KMS-11 (cell line): ENCODE data around the gene PIAS4.

Experiments used
- H2AFZ ChIP-seq: fragments of 200-600 bp; sonication (generic); 2 replicates; pipeline ENCODE4 v1.6.1; 2016; ENCODE audit warnings: antibody characterized with exemption, mixed run types, low read depth
- H3K27ac ChIP-seq: fragments of 200-600 bp; sonication (generic); 2 replicates; pipeline ENCODE4 v1.6.1; 2016; ENCODE audit warnings: mild to moderate bottlenecking, mixed run types
- H3K27me3 ChIP-seq: fragments of 200-600 bp; sonication (generic); 2 replicates; pipeline ENCODE4 v1.6.1; 2017; ENCODE audit warnings: mild to moderate bottlenecking, low read depth, mixed run types, moderate library complexity; ENCODE audit not compliant: insufficient read depth
- H3K36me3 ChIP-seq: fragments of 200-600 bp; sonication (generic); 2 replicates; pipeline ENCODE4 v1.6.1; 2017; ENCODE audit warnings: mild to moderate bottlenecking, mixed run types; ENCODE audit not compliant: insufficient read depth
- H3K4me1 ChIP-seq: fragments of 200-600 bp; sonication (generic); 2 replicates; pipeline ENCODE4 v1.6.1; 2016; ENCODE audit warnings: mild to moderate bottlenecking, low read depth, mixed run types; ENCODE audit not compliant: poor library complexity, severe bottlenecking
- H3K4me2 ChIP-seq: fragments of 200-600 bp; sonication (generic); 2 replicates; pipeline ENCODE4 v1.7.0; 2016; ENCODE audit warnings: mild to moderate bottlenecking, mixed run types
- H3K4me3 ChIP-seq: fragments of 200-600 bp; sonication (generic); IDR thresholded peaks from 2 replicates; pipeline ENCODE4 v1.6.1; 2017; ENCODE audit warnings: low read depth, low read length, mixed read lengths; ENCODE audit not compliant: insufficient read depth
- H3K79me2 ChIP-seq: fragments of 200-600 bp; sonication (generic); 2 replicates; pipeline ENCODE4 v1.6.1; 2016; ENCODE audit warnings: low read depth, mixed run types; ENCODE audit not compliant: insufficient read depth
- H3K9ac ChIP-seq: fragments of 200-600 bp; sonication (generic); 2 replicates; pipeline ENCODE4 v1.6.1; 2016; ENCODE audit warnings: mild to moderate bottlenecking, mixed run types
- H4K20me1 ChIP-seq: fragments of 200-600 bp; sonication (generic); 2 replicates; pipeline ENCODE4 v1.6.1; 2016; ENCODE audit warnings: mild to moderate bottlenecking, mixed run types; ENCODE audit not compliant: insufficient read depth
- TF ChIP-seq, protein P1 (sequence below): fragments of 200-600 bp; sonication (generic); conservative IDR thresholded peaks from 2 replicates; pipeline ENCODE4 v1.6.1; 2017; ENCODE audit warnings: low read depth, mild to moderate bottlenecking, antibody characterized with exemption, low read length, moderate library complexity, mixed read lengths

PIAS4 gene

DNA sequence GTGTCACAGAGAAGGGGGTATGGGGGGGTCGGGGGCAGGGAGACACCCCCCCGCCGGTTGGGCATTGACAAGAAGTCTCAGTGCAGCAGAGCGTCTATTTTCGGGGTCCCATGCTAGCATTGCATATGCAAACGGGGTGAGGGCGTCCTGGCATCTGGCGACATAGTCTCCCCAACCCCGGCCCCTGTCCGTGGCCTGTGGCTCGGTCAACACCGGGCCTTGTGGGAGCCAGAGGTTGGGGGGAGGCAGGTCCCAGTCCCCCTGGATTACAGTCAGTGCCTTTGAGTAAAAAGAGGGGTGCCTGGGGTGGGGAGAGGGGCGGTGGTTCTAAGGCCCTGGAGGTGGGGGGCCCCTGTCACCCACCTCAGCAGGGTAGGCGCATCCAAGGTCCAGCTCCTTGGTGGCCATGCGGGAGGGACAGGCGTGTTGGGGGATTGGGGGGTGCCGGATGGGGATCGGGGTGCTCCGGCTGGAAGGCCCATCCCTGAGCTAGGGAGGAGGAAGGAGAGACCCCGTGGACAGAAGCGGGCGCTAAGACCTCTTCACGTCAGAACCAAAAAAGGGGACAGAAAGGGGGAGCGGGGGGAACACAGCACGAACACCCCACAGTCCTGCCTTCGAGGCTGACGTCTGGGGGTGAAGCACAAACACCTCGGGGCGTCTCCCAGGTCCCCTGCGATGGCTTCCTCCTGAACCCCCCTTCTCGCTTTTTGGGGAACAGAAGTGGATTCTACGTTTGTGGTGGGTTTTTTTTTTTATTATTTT lies 38.2 kb downstream of the PIAS4 start:
- no peak overlapping the region for H3K27ac ChIP-seq
- H3K27me3 ChIP-seq = no peaks in the 10 kb centered on the region
- H3K4me3 ChIP-seq = no peak overlapping the region
- H3K9ac ChIP-seq = no peak overlapping the region
- no peak overlapping the region for H2AFZ ChIP-seq
- no peaks in the 10 kb centered on the region; the same call in 1 of the 2 replicates for H4K20me1 ChIP-seq
- TF ChIP-seq, protein P1, sequence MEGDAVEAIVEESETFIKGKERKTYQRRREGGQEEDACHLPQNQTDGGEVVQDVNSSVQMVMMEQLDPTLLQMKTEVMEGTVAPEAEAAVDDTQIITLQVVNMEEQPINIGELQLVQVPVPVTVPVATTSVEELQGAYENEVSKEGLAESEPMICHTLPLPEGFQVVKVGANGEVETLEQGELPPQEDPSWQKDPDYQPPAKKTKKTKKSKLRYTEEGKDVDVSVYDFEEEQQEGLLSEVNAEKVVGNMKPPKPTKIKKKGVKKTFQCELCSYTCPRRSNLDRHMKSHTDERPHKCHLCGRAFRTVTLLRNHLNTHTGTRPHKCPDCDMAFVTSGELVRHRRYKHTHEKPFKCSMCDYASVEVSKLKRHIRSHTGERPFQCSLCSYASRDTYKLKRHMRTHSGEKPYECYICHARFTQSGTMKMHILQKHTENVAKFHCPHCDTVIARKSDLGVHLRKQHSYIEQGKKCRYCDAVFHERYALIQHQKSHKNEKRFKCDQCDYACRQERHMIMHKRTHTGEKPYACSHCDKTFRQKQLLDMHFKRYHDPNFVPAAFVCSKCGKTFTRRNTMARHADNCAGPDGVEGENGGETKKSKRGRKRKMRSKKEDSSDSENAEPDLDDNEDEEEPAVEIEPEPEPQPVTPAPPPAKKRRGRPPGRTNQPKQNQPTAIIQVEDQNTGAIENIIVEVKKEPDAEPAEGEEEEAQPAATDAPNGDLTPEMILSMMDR = no peak
- no peaks in the 10 kb centered on the region for H3K36me3 ChIP-seq
- peaks cover 24% of the 10 kb centered on the region for H3K79me2 ChIP-seq
- no peaks in the 10 kb centered on the region for H3K4me1 ChIP-seq
- no peak overlapping the region for H3K4me2 ChIP-seq

- Histone ChIP-seq H4K20me1 (no peaks in the 10 kb centered on the region; the same call in 1 of the 2 replicates), H3K27me3 (no peaks in the 10 kb centered on the region), H2AFZ (no peak overlapping the region), H3K27ac (no peak overlapping the region), H3K36me3 (no peaks in the 10 kb centered on the region), H3K4me1 (no peaks in the 10 kb centered on the region), H3K4me2 (no peak overlapping the region), H3K9ac (no peak overlapping the region), H3K4me3 (no peak overlapping the region), H3K79me2 (peaks cover 27% of the 10 kb centered on the region)
- TF ChIP-seq, protein P1 = no peak
These were observed 38.8 kb downstream of the PIAS4 start for GRCh38 chr19:4046362-4046691.

DNA sequence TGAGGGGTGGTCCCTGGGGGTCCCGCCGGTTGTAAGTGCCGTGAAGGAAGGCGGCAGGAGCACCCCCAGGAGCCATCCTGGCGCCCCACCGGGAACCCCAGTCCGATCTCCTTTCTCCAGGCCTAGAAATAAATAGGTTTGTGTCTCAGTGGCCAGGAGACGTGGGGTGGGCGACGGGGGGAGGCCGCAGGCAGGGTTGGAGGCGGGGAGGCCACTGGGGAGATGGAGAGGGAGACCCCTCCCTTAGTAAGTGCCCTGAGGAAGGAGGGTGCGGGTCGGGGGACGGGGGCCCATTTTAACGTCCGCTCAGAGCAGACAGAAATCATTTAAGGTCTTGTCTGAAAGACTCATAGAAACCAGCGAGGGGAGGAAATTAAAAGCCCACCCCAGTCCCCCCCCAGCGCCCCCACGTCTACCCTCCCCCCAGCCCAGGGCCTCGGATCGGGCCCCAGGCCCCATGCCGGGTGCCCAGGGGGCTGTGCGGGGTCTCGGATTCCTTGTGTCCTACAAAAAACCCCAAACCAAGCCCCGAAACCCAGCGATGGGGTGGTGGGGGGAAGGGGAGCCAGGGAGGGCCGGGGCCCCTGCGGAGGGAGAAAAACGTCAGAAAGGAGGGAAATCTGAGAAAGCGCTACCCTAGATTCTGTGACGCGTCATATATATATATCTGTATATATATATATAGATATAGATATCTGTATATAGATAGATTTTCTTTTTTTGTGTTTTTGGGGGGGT lies 39.6 kb downstream of the PIAS4 start:
- H4K20me1 ChIP-seq = no peaks in the 10 kb centered on the region; the same call in 1 of the 2 replicates
- no peak overlapping the region for H3K4me3 ChIP-seq
- no peak overlapping the region for H3K27ac ChIP-seq
- H2AFZ ChIP-seq = no peak overlapping the region
- no peak overlapping the region for H3K4me2 ChIP-seq
- no peaks in the 10 kb centered on the region for H3K27me3 ChIP-seq
- H3K36me3 ChIP-seq = no peaks in the 10 kb centered on the region
- no peaks in the 10 kb centered on the region for H3K4me1 ChIP-seq
- TF ChIP-seq, protein P1 = no peak
- H3K79me2 ChIP-seq = peaks cover 34% of the 10 kb centered on the region
- no peak overlapping the region for H3K9ac ChIP-seq

GRCh38 chr19:4049432-4049831 lies 41.9 kb downstream of the PIAS4 start:
- peaks cover 53% of the 10 kb centered on the region for H3K79me2 ChIP-seq
- no peaks in the 10 kb centered on the region for H3K36me3 ChIP-seq
- no peak overlapping the region for H3K27ac ChIP-seq
- H2AFZ ChIP-seq = no peak overlapping the region
- no peak overlapping the region for H3K4me2 ChIP-seq
- H3K4me3 ChIP-seq = no peak overlapping the region
- no peaks in the 10 kb centered on the region; the same call in 1 of the 2 replicates for H4K20me1 ChIP-seq
- no peak overlapping the region for H3K9ac ChIP-seq
- H3K4me1 ChIP-seq = no peaks in the 10 kb centered on the region
- H3K27me3 ChIP-seq = no peaks in the 10 kb centered on the region
- TF ChIP-seq, protein P1 = no peak
